Right lobe of liver (tissue), 4 donors: ENCODE results near the gene RTTN.

Experiments
- CTCF ChIP-seq, 4 donors: fragments of 200-600 bp in 3 of 4; fragments of 450-650 bp in 1 of 4; IDR thresholded peaks; one replicate each; pipeline versions ENCODE4 v1.5.1 to v1.8.0; 2016 to 2022; ENCODE audit warnings: antibody characterized with exemption in 4 of 4, mild to moderate bottlenecking in 2 of 4
- POLR2A ChIP-seq: fragments of 450-650 bp; IDR thresholded peaks from one replicate; pipeline ENCODE4 v1.6.1; 2017; ENCODE audit warnings: antibody characterized with exemption, mild to moderate bottlenecking
- donor health status: DM: no; HTN: no; CAD: no.
- donor health status: DM: no; HTN: no; CAD: no.
- donor health status: DM: no; HTN: yes; CAD: no.

GRCh38 chr18:70085641-70086040, 119.8 kb downstream of the RTTN start:
- TF ChIP-seq CTCF (IDR thresholded peaks at IDR 0.05) (no peak), POLR2A (no peak)
